Measurements from ENCODE around the gene HOXA11. TPM values are rescaled to one million over a fixed set of nuclear protein-coding genes. Genes with fewer than 3 reads are reported as not detected.

Gene HOXA11
- total RNA-seq, 2 experiments from 2014 or later: not detected

DNA sequence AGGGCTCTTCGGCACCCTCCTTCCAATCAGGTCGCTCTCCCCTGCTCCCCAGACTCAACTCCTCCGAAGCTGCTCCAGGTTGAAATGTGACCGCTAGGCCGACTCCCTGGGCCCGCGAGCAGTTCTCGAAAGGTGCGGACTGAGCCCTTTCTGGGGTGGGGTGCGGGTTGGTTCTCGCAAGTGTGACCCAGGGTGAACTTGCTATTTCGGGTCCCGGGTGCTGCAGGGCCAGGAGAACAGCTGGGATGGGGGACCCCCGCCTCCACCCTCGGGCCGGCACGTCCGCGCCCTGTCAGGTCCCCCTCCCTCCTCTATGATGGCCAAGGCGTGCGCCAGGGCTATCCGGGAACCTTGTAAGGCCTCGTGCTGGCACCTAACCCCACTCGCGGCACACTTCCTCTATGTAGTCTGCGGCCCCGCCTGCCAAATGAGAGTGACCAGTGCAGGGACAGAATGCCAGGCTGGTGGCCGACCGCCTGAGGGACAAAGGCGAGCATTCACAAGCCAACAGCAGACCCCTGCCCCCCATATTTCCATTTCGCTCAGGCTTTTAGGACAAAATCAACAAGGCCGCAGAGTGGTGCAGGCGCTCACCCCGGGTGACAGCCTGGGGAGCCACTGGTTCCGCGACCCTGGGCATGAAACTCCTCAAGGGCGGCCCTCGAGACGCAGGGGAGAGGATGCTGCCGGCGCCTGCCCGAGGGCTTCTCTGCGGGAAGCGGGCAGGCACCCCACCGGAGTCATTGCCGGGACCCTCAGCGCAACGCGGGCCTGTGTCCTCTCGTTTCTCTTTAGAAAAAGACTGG, 28.6 kb upstream of the HOXA11 start:
- intact Hi-C loops (cut with micrococcal nuclease): loop anchor here (1.0 to 5.0 kb wide), 2 partner anchors 8 to 879 kb away; no protein-coding TSS in a partner anchor
- H3K36me3 Mint-ChIP-seq (ENCODE audit: low read depth): no peaks in the 10 kb centered on the region
- CTCF ChIA-PET: interaction anchor here (1.2 to 1.6 kb wide), 2 partner anchors 9 to 18 kb away, joined by 3 to 6 read pairs; no protein-coding TSS in a partner anchor
- no peak for DNase-seq
- peaks cover 67% of the 10 kb centered on the region for H3K27me3 Mint-ChIP-seq (ENCODE audit: low read depth)
- peaks cover 15% of the 10 kb centered on the region for H3K4me1 Mint-ChIP-seq (ENCODE audit: low read depth)
- no peaks in the 10 kb centered on the region for H3K9me3 Mint-ChIP-seq
- H3K27ac Mint-ChIP-seq: no peak overlapping the region
- no peak overlapping the region for H3K4me3 Mint-ChIP-seq

DNA sequence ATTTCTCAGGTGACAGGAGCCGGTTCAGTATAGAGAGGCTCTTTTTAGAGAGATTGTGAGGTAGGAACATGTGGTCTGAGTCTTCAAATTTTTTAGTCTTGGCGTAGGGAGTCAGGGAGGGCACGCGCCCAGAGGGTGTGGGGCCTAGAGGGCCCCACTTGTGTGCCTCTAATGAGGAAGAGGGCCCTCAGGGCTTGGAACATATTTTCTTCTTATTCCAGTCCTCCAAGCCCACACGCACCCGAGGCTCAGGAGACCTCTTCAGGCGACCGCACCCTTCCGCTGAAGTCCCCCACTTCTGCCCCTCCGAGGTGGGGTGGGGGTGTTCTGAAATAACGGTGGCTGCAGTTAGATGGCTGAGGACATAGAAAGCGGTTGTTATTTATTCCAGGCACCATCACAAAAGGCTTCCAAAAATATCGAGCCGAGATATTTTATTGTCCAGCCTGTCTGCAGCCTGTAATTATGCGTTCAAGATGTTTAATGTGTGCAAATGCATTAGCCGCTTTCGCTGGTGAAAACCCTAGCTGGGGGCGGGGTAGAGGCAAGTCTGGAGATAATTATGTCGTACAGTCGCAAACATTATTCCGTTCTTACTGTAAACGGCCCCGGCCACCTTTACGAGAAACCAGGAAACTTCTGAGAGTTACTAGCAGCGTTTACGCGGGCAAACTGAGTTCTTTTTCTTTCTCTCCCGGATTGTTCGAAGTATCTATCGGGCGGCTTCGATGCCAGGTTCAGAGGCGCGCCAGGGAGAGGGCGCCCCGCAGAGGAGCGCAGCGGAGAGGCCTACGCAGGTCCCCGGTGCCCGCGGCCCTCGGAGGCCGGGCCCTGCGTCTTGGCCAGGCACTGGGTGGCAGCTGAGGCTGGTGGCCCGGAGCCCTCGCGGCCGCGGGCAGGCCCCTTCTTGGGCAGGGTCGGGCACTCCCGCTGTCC, 27.7 kb upstream of the HOXA11 start:
- CTCF ChIA-PET: interaction anchor here (1.2 to 1.6 kb wide), 2 partner anchors 8 to 17 kb away, joined by 3 to 6 read pairs; no protein-coding TSS in a partner anchor
- Mint-ChIP-seq H3K27me3 (ENCODE audit: low read depth) (peaks cover 67% of the 10 kb centered on the region), H3K9me3 (no peaks in the 10 kb centered on the region), H3K36me3 (ENCODE audit: low read depth) (no peaks in the 10 kb centered on the region), H3K27ac (no peak overlapping the region), H3K4me1 (ENCODE audit: low read depth) (peaks cover 15% of the 10 kb centered on the region), H3K4me3 (no peak overlapping the region)
- intact Hi-C loops (cut with micrococcal nuclease): loop anchor here (1.0 to 5.0 kb wide), 2 partner anchors 9 to 880 kb away; no protein-coding TSS in a partner anchor
- no peak for DNase-seq

DNA sequence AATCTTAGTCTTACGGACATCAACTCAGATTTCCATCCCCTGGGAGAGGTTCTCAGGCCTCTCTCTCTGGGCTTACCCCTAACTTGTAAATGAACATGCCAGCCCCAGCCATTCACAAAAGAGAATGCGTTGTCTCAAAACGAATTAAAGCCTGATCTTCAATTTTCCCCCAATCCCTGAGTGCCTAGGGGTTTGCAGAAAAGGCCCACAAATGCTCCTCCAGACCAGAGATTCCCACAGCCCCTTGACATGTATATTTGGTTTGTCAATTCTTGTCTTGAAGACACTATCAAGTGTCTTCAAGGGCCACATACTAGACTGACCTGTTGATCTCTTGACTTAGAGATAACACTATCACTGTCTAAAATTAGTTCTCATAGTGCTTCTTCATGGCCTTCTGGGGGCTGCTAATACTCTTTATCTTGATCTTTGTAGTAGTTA, 26.8 kb upstream of the HOXA11 start:
- no peak for DNase-seq
- Mint-ChIP-seq H3K4me3 (no peak overlapping the region), H3K27me3 (ENCODE audit: low read depth) (peaks cover 75% of the 10 kb centered on the region), H3K9me3 (no peaks in the 10 kb centered on the region), H3K4me1 (ENCODE audit: low read depth) (peaks cover 15% of the 10 kb centered on the region), H3K27ac (no peak overlapping the region), H3K36me3 (ENCODE audit: low read depth) (no peaks in the 10 kb centered on the region)
- intact Hi-C loops (cut with micrococcal nuclease): loop anchor here (2.0 to 5.0 kb wide), 3 partner anchors 365 to 881 kb away; no protein-coding TSS in a partner anchor
- CTCF ChIA-PET: interaction anchor here (0.9 to 2.4 kb wide), 7 partner anchors 10 to 395 kb away, joined by 3 to 10 read pairs (median 5); partner anchors contain the start of gene EVX1

DNA sequence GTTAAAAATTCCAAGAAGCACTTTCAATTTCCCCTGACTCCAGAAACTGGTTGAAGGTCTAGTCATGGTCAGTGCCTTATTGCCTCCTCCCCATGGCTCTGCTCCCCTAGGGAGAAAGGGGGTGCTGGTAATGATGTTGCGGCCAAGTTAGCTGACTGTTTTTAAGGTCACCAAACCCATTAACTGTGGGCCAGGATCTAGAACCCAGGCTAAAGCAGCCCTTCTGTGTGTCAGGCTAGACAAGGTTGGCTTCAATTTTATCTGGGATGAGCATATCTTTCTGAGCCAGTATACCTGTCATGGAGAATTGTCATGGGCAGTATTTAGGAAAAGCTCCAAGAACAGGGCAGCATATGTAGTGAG, 26.0 kb upstream of the HOXA11 start:
- Mint-ChIP-seq H3K4me1 (ENCODE audit: low read depth) (peaks cover 16% of the 10 kb centered on the region), H3K27ac (no peak overlapping the region), H3K9me3 (no peaks in the 10 kb centered on the region), H3K4me3 (no peak overlapping the region), H3K36me3 (ENCODE audit: low read depth) (no peaks in the 10 kb centered on the region), H3K27me3 (ENCODE audit: low read depth) (peaks cover 79% of the 10 kb centered on the region)
- CTCF ChIA-PET: interaction anchor here (0.8 to 2.4 kb wide), 12 partner anchors 11 to 709 kb away, joined by 3 to 12 read pairs (median 4); partner anchors contain the start of gene EVX1
- no peak for DNase-seq
- intact Hi-C loops (cut with micrococcal nuclease): loop anchor here (2.0 to 5.0 kb wide), 3 partner anchors 366 to 881 kb away; no protein-coding TSS in a partner anchor

DNA sequence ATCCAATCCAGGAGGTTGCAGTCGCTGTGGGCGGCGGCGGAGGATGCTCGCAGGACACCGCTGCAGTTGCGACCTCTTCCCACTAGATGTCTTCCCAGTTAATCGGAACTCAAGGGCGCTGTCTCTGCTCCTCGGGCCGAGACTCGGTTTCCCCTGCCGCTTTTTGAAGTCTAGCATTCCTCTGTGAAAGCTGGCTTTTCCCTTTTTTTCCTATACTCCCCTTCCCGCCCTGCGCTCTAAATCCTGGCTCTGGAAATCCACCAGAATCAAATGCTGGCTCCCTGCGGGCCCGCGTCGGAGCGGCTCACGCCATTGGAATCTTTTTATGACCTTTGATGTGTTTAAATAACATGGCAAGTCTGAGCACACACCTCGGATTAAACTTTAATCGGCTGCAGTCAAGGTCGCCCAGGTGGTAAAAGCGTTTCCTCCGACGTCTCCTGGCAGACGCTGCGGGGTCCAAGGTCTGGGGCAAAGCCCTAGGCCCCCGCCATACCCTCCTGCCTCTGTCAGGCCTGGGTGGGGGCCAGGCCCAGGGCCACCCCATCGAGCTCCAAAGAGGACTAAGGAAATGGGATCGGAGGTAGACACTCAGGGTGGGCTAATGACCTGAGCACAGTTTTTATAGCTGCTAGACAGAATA, 25.5 kb upstream of the HOXA11 start:
- no peaks in the 10 kb centered on the region for H3K9me3 Mint-ChIP-seq
- peaks cover 20% of the 10 kb centered on the region for H3K4me1 Mint-ChIP-seq (ENCODE audit: low read depth)
- H3K36me3 Mint-ChIP-seq (ENCODE audit: low read depth): no peaks in the 10 kb centered on the region
- CTCF ChIA-PET: interaction anchor here (0.6 to 2.4 kb wide), 16 partner anchors 11 to 1577 kb away, joined by 3 to 12 read pairs (median 4); partner anchors contain the start of gene EVX1
- peaks cover 80% of the 10 kb centered on the region for H3K27me3 Mint-ChIP-seq (ENCODE audit: low read depth)
- intact Hi-C loops (cut with micrococcal nuclease): loop anchor here (2.0 to 5.0 kb wide), 3 partner anchors 366 to 882 kb away; no protein-coding TSS in a partner anchor
- DNase-seq: peak; percentile 67
- H3K4me3 Mint-ChIP-seq: no peak overlapping the region
- H3K27ac Mint-ChIP-seq: no peak overlapping the region

DNA sequence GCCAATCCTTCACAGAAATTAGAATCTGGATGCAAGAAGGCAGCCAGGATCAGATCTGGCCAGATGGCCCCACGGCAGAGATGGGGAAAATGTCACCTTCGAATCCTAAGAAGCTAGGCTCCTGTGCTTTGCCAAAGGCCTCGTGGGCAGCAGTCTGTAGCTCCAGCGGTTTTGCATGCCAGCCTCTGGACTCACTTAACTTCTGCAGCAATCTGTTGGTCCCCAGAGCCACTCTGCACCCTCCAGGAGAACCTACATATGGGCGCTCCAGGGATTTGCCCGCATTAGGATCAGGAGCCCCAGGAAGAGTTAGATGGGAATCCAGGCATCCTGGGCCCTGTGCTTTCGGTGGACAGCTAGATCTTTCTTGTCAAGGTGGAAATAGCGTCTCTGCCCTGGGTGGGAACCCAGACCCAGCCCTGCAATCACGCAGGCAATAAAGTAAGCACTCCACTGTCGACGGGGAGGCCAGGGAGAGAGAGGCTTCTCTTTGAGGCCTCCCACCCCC, 25.0 kb upstream of the HOXA11 start:
- H3K27ac Mint-ChIP-seq: no peak overlapping the region
- no peak for DNase-seq
- H3K36me3 Mint-ChIP-seq (ENCODE audit: low read depth): no peaks in the 10 kb centered on the region
- H3K9me3 Mint-ChIP-seq: no peaks in the 10 kb centered on the region
- H3K4me1 Mint-ChIP-seq (ENCODE audit: low read depth): peaks cover 22% of the 10 kb centered on the region
- H3K4me3 Mint-ChIP-seq: no peak overlapping the region
- intact Hi-C loops (cut with micrococcal nuclease): loop anchor here (2.0 to 5.0 kb wide), 3 partner anchors 367 to 882 kb away; no protein-coding TSS in a partner anchor
- H3K27me3 Mint-ChIP-seq (ENCODE audit: low read depth): peaks cover 84% of the 10 kb centered on the region
- CTCF ChIA-PET: interaction anchor here (0.6 to 2.4 kb wide), 15 partner anchors 11 to 1577 kb away, joined by 3 to 12 read pairs (median 4); no protein-coding TSS in a partner anchor

DNA sequence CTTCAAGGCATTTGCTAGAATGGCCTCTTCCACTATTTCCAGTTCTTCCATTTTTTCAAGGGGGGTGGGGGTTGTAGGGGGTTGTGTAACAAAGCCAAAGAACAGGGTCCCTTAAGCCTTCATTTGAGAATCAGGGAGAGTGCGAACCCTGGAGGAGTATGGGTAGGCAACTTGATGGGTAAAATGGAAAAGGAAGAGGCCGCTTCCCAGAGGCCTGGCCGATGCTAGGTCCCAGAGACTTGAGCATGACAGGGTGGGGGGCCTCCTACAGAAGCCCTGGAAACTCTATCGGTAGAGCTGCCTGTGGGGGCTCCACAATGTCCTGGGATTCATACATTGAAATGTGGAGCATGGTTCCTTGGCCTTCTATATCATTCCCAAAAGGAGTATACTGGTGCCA, 24.0 kb upstream of the HOXA11 start:
- H3K4me1 Mint-ChIP-seq (ENCODE audit: low read depth): peaks cover 27% of the 10 kb centered on the region
- CTCF ChIA-PET: interaction anchor here (0.8 to 2.1 kb wide), 7 partner anchors 8 to 816 kb away, joined by 3 to 12 read pairs (median 4); no protein-coding TSS in a partner anchor
- intact Hi-C loops (cut with micrococcal nuclease): no loop called here
- H3K27me3 Mint-ChIP-seq (ENCODE audit: low read depth): peaks cover 88% of the 10 kb centered on the region
- no peaks in the 10 kb centered on the region for H3K9me3 Mint-ChIP-seq
- no peak overlapping the region for H3K4me3 Mint-ChIP-seq
- no peak overlapping the region for H3K27ac Mint-ChIP-seq
- H3K36me3 Mint-ChIP-seq (ENCODE audit: low read depth): no peaks in the 10 kb centered on the region
- no peak for DNase-seq

DNA sequence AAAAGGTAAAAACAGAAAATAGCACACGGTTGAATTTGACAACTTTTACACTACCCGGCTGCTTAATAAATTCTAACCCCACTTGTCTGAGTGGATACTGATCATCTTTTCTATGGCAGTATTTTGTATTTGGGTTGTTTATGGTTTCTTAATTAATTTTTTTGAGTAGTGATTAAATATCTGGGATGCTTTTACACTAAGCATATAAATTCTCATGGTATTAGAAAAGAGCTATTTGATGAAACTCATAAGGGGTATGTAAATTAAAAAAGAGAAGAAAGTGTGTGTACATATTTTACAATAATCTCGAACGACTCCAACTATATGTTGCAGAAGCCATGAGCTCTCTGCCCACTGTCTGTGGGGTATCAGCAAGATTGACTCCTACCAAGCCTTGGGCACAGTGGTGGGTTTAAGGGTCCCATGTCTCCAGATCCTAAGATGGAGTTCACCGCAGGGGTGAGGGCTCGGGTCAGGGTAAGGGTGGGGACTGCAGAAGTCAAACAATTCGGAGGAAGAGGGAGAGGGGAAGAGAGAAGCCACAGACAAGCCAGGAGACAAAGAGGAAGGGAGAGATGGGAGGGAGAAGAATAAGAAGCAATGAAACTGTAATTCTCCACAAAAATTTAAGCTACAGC, 22.4 kb upstream of the HOXA11 start:
- Mint-ChIP-seq H3K27me3 (ENCODE audit: low read depth) (peaks cover 89% of the 10 kb centered on the region), H3K4me3 (no peak overlapping the region), H3K36me3 (ENCODE audit: low read depth) (no peaks in the 10 kb centered on the region), H3K4me1 (ENCODE audit: low read depth) (peaks cover 25% of the 10 kb centered on the region), H3K27ac (no peak overlapping the region), H3K9me3 (no peaks in the 10 kb centered on the region)
- CTCF ChIA-PET: interaction anchor here (0.9 to 2.0 kb wide), 3 partner anchors 12 to 371 kb away, joined by 3 to 9 read pairs (median 4); no protein-coding TSS in a partner anchor
- DNase-seq: no peak
- intact Hi-C loops (cut with micrococcal nuclease): no loop called here

DNA sequence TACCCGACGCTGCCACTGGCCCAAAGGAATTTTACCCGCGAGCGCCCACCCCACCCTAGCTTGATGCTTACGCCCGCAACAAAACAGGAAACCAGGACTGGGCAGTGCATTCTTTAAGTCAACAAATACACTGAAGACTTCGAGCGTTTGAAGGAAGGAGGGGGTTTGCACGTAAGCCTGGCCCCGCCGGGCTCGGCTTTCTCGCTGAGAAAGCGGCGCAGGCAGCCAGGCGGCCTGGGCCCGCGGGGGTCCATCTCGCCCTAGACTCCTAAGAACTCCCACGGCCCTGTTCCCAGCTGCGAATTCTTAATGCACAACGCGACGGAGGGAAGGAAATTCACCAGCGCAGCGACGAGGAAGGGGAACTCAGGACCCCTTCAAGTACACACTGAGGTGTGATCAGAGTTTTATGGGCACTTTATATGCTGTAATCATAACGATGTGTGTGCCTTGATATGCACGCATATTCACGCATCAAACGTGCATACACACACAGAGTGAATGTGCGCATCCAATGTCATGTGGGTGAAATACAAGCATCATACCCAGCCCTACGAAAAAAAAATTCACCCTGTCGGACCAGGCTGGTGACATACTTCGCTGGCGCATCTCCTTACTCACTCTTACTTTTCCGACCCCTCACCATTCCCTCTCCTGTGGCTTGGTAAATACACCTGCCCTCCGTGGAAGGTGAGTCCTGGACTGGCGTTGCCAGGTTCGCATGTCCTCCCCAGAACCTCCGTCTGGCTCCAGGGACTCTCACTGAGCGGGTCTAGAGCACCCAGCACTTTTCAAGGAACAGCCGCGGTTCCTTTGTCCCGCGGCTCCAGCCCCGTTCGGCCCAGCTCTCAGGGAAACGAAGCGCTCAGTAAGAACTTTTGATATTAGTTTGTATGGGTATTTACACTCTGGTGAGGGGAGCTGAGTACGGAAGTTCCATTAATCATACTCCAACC, 20.6 kb upstream of the HOXA11 start:
- Mint-ChIP-seq H3K9me3 (no peaks in the 10 kb centered on the region), H3K36me3 (ENCODE audit: low read depth) (no peaks in the 10 kb centered on the region), H3K4me1 (ENCODE audit: low read depth) (peaks cover 39% of the 10 kb centered on the region), H3K27me3 (ENCODE audit: low read depth) (peaks cover 89% of the 10 kb centered on the region), H3K4me3 (no peak overlapping the region), H3K27ac (no peak overlapping the region)
- intact Hi-C loops (cut with micrococcal nuclease): no loop called here
- DNase-seq: no peak
- CTCF ChIA-PET: interaction anchor here (1.0 kb wide), 1 partner anchor 8 kb away, joined by 3 read pairs; no protein-coding TSS in a partner anchor

DNA sequence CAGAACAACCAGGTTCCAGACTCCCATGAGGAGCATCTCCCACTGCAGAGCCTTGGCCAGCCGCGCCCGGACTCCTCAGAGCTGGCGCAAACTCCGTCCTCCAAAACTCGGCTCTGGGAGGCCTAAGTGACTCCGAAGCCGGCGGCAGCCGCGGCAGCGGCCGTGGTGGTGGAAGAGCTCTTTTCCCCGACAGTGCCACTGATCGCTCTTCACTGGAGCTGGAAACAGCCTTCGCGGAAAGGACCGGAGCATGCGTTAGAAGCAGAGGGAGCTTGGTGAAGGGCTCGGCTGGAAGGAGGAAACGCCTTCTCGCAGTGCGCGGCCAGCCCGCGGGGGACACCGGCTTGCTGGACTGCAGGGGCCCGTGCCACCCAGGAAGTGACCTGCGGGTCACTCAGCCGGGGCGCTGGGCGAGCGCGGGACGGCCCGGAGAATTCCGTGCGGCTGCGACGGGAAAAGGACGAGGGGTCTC, 19.9 kb upstream of the HOXA11 start:
- H3K27me3 Mint-ChIP-seq (ENCODE audit: low read depth): peaks cover 86% of the 10 kb centered on the region
- DNase-seq: no peak
- H3K36me3 Mint-ChIP-seq (ENCODE audit: low read depth): no peaks in the 10 kb centered on the region
- peaks cover 38% of the 10 kb centered on the region for H3K4me1 Mint-ChIP-seq (ENCODE audit: low read depth)
- no peaks in the 10 kb centered on the region for H3K9me3 Mint-ChIP-seq
- intact Hi-C loops (cut with micrococcal nuclease): loop anchor here (5.0 kb wide), 1 partner anchor 38 kb away; the partner anchor contains the start of gene HOXA9
- no peak overlapping the region for H3K27ac Mint-ChIP-seq
- H3K4me3 Mint-ChIP-seq: no peak overlapping the region
- CTCF ChIA-PET: interaction anchor here (1.0 kb wide), 2 partner anchors 8 to 9 kb away, joined by 3 to 4 read pairs; no protein-coding TSS in a partner anchor

Measured in activated naive CD4-positive, alpha-beta T cell treated with anti-CD3 and anti-CD28 coated beads for 36 hours (primary cell).